Endodermal cell (in vitro differentiated cells): ENCODE data around the gene MIXL1. TPM values are rescaled to one million over a fixed set of nuclear protein-coding genes. Genes with fewer than 3 reads are reported as not detected.

Experiments used
- DNase-seq: peaks from one replicate; pipeline ENCODE4 v3.0.0-alpha.2; 2017
- H3K27ac ChIP-seq: 2 replicates; pipeline ENCODE4 v1.5.1; 2013; ENCODE audit warnings: mild to moderate bottlenecking, low read depth, low read length, moderate library complexity
- H3K27me3 ChIP-seq: 2 replicates; pipeline ENCODE4 v1.6.1; 2013; ENCODE audit warnings: mild to moderate bottlenecking, low read length, moderate library complexity; ENCODE audit not compliant: insufficient read depth, control insufficient read depth, poor library complexity, severe bottlenecking
- H3K36me3 ChIP-seq: 2 replicates; pipeline ENCODE4 v1.7.0; 2013; ENCODE audit warnings: mild to moderate bottlenecking, low read length, moderate library complexity; ENCODE audit not compliant: control insufficient read depth, insufficient read depth
- H3K4me1 ChIP-seq: one replicate; pipeline ENCODE4 v1.7.0; 2013; ENCODE audit warnings: low read length; ENCODE audit not compliant: control insufficient read depth, insufficient read depth
- H3K4me3 ChIP-seq: 2 replicates; pipeline ENCODE4 v1.5.1; 2013; ENCODE audit warnings: mild to moderate bottlenecking, low read length, moderate library complexity
- H3K9ac ChIP-seq: 2 replicates; pipeline ENCODE4 v1.6.1; 2013; ENCODE audit warnings: mild to moderate bottlenecking, low read length, moderate library complexity; ENCODE audit not compliant: poor library complexity, severe bottlenecking; ENCODE audit errors: extremely low read depth
- H3K9me3 ChIP-seq: 2 replicates; pipeline ENCODE4 v1.6.1; 2013; ENCODE audit warnings: mild to moderate bottlenecking, low read length, moderate library complexity; ENCODE audit not compliant: control insufficient read depth
- H3K27ac Mint-ChIP-seq: 2 replicates; pipeline ENCODE4 v1.8.0; 2020; ENCODE audit warnings: mixed read lengths
- H3K27me3 Mint-ChIP-seq: 2 replicates; pipeline ENCODE4 v1.8.0; 2021; ENCODE audit warnings: mild to moderate bottlenecking, mixed read lengths; ENCODE audit not compliant: insufficient read depth
- H3K36me3 Mint-ChIP-seq: 2 replicates; pipeline ENCODE4 v1.8.0; 2020; ENCODE audit warnings: low read depth, mixed read lengths
- H3K4me1 Mint-ChIP-seq: 2 replicates; pipeline ENCODE4 v1.8.0; 2020; ENCODE audit warnings: mixed read lengths
- H3K4me3 Mint-ChIP-seq: 2 replicates; pipeline ENCODE4 v1.8.0; 2020; ENCODE audit warnings: mild to moderate bottlenecking, moderate library complexity, mixed read lengths
- H3K9me3 Mint-ChIP-seq: 2 replicates; pipeline ENCODE4 v1.8.0; 2020; ENCODE audit warnings: mild to moderate bottlenecking, mixed read lengths
- WGBS, 2 experiments: methylation state at CpG; one replicate each; pipeline versions ENCODE4 v1.1.5 to v1.1.7; 2013; ENCODE audit warnings: missing lambda C conversion rate in 2 of 2, mixed read lengths in 1 of 2; ENCODE audit not compliant: insufficient coverage in 1 of 2, insufficient read length in 1 of 2; 5-methylcytosine and 5-hydroxymethylcytosine counted together
- long read RNA-seq, 4 experiments: library from polyadenylated mRNA in 2 of 4; library from RNA in 1 of 4; library from capped mRNA in 1 of 4; stranded (forward) in 3 of 4; unstranded in 1 of 4; transcript quantifications; one replicate each; pipeline ENCODE4 v2.0.0, GENCODE V29; 2020 to 2021; ENCODE audit warnings: inconsistent platforms in 1 of 4
- polyA plus RNA-seq, 2 experiments: library from polyadenylated mRNA; stranded (reverse); fragments of 50-300 nt; gene quantifications; one replicate each; pipeline ENCODE4 v1.2.3, GENCODE V29; 2013
- total RNA-seq, 2 donors: library from RNA; stranded (reverse); fragmentation: NEBNext Ultra II Directional in 1 of 2; extraction: Animal tissue kit (Norgen Biotek cat#: 25700) in 1 of 2; gene quantifications; 2 replicates in 1 of 2; 3 replicates in 1 of 2; pipeline ENCODE4 v1.2.1, GENCODE V29; 2021
- TF ChIP-seq, protein P1 (sequence below): fragments of 200-600 bp; sonication (generic); conservative IDR thresholded peaks from 2 replicates; pipeline ENCODE4 v1.5.0; 2021; ENCODE audit warnings: antibody characterized with exemption, mild to moderate bottlenecking

MIXL1 gene
- 10 to 100 TPM; 16.8 to 86.3 TPM for total RNA-seq
- polyA plus RNA-seq (2013, experiment 1 of 2) = 41.3 TPM
- polyA plus RNA-seq (2013, experiment 2 of 2) = 48.9 TPM
- long read RNA-seq, experiment 1, transcript MIXL1-201 (2 exons, 2,005 nt) = major isoform, 9 of 9 reads
- long read RNA-seq, experiment 1, partial matches to known transcripts = 0 of 9 reads
- long read RNA-seq, experiment 1, other reads (novel, unspliced or antisense) = 0 of 9 reads
- long read RNA-seq, experiment 2, transcript MIXL1-201 (2 exons, 2,005 nt) = major isoform, 97 of 107 reads
- long read RNA-seq, experiment 2, partial matches to known transcripts = 0 of 107 reads
- long read RNA-seq, experiment 2, other reads (novel, unspliced or antisense) = 10 of 107 reads
- long read RNA-seq, experiment 3, partial matches to known transcripts = 5 of 6 reads
- long read RNA-seq, experiment 3, other reads (novel, unspliced or antisense) = 0 of 6 reads
- long read RNA-seq, experiment 4, transcript MIXL1-201 (2 exons, 2,005 nt) = major isoform, 9 of 12 reads
- long read RNA-seq, experiment 4, partial matches to known transcripts = 3 of 12 reads
- long read RNA-seq, experiment 4, other reads (novel, unspliced or antisense) = 0 of 12 reads

- WGBS, 2 experiments = 1 to 5% methylated on average over 25 to 62 of the region's 62 CpGs
- peak within 1 kb of the TSS; percentile 92 for H3K4me3 ChIP-seq
- DNase-seq = peak; percentile 93
- Mint-ChIP-seq H3K27me3 (no peaks in the 10 kb centered on the region), H3K4me3 (peak within 1 kb of the TSS; percentile 84), H3K36me3 (peaks cover 14% of the 10 kb centered on the region), H3K4me1 (peaks cover 35% of the 10 kb centered on the region), H3K27ac (peak within 1 kb of the TSS; percentile 88), H3K9me3 (no peaks in the 10 kb centered on the region)
- no peaks in the 10 kb centered on the region for H3K9me3 ChIP-seq
- peak within 1 kb of the TSS; percentile 95 for H3K9ac ChIP-seq
- no peaks in the 10 kb centered on the region for H3K27me3 ChIP-seq
- TF ChIP-seq, protein P1, sequence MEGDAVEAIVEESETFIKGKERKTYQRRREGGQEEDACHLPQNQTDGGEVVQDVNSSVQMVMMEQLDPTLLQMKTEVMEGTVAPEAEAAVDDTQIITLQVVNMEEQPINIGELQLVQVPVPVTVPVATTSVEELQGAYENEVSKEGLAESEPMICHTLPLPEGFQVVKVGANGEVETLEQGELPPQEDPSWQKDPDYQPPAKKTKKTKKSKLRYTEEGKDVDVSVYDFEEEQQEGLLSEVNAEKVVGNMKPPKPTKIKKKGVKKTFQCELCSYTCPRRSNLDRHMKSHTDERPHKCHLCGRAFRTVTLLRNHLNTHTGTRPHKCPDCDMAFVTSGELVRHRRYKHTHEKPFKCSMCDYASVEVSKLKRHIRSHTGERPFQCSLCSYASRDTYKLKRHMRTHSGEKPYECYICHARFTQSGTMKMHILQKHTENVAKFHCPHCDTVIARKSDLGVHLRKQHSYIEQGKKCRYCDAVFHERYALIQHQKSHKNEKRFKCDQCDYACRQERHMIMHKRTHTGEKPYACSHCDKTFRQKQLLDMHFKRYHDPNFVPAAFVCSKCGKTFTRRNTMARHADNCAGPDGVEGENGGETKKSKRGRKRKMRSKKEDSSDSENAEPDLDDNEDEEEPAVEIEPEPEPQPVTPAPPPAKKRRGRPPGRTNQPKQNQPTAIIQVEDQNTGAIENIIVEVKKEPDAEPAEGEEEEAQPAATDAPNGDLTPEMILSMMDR = no peak
- peaks cover 29% of the 10 kb centered on the region for H3K36me3 ChIP-seq
- H3K27ac ChIP-seq = no peak within 1 kb of the TSS
- peaks cover 10% of the 10 kb centered on the region for H3K4me1 ChIP-seq
Measured at GRCh38 chr1:226223157-226223785, at the start of gene MIXL1. MIXL1 (plus strand) TSS chr1:226223664; CDS start chr1:226223682, 18 bp downstream.

DNA sequence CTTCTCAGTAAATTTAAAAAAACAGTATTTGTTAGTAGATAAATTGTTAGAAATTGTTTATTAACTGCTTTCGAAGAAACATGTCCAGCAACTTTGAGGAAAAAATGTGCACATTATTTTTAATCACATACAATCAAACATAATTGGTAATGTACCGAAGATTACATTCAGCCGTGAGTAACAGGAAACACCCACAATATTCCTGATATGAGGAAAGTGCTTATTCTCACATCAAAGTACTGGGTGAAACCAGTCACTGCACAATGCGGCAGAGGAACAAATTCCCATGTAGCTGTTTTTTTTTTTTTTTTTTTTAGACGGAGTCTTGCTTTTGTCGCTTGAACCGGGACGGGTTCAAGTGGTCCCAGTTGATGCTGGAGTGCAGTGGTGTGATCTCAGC lies 46.6 kb upstream of the MIXL1 start:
- TF ChIP-seq, protein P1 = no peak
- Histone ChIP-seq H3K9me3 (peaks cover 5% of the 10 kb centered on the region), H3K27me3 (no peaks in the 10 kb centered on the region), H3K36me3 (peaks cover 42% of the 10 kb centered on the region), H3K4me1 (peaks cover 5% of the 10 kb centered on the region), H3K4me3 (no peak overlapping the region), H3K27ac (no peak overlapping the region), H3K9ac (no peak overlapping the region)
- 94 to 96% methylated on average over 5 to 8 of the region's 8 CpGs for WGBS, 2 experiments
- H3K4me3 Mint-ChIP-seq = no peak overlapping the region
- peaks cover 16% of the 10 kb centered on the region for H3K4me1 Mint-ChIP-seq
- H3K9me3 Mint-ChIP-seq = peaks cover 1% of the 10 kb centered on the region
- no peak overlapping the region for H3K27ac Mint-ChIP-seq
- DNase-seq = no peak
- H3K36me3 Mint-ChIP-seq = peaks cover 37% of the 10 kb centered on the region
- no peaks in the 10 kb centered on the region for H3K27me3 Mint-ChIP-seq

GRCh38 chr1:226181996-226182714 lies 41.3 kb upstream of the MIXL1 start:
- Mint-ChIP-seq H3K27ac (peak overlapping the region; percentile 54), H3K27me3 (no peaks in the 10 kb centered on the region), H3K4me1 (peaks cover 34% of the 10 kb centered on the region), H3K9me3 (peaks cover 1% of the 10 kb centered on the region), H3K4me3 (no peak overlapping the region), H3K36me3 (peaks cover 31% of the 10 kb centered on the region)
- Histone ChIP-seq H3K9ac (no peak overlapping the region), H3K27ac (no peak overlapping the region), H3K9me3 (peaks cover 5% of the 10 kb centered on the region), H3K4me3 (peak overlapping the region; percentile 13), H3K27me3 (no peaks in the 10 kb centered on the region), H3K4me1 (peaks cover 5% of the 10 kb centered on the region), H3K36me3 (peaks cover 31% of the 10 kb centered on the region)
- TF ChIP-seq, protein P1 = peak; percentile 66
- DNase-seq = peak; percentile 54
- WGBS, 2 experiments = 75 to 90% methylated on average over 4 to 14 of the region's 14 CpGs
